Panc1 (cell line): ENCODE measurements around the gene TSHZ2. TPM values are rescaled to one million over a fixed set of nuclear protein-coding genes. Genes with fewer than 3 reads are reported as not detected.

Experiments used
- ATAC-seq: fragments of 200-7000 bp; cut with Tn5 transposase; 2 replicates; pipeline ENCODE4 v1.9.1; 2020; ENCODE audit warnings: mild to moderate bottlenecking, moderate library complexity
- BruUV-seq: library from RNA; stranded (reverse); fragments of 400-500 nt; replicated peaks from 2 replicates; lab custom pipeline; 2021; lab: Mats Ljungman, UMichigan
- CTCF ChIA-PET: fragments of 300-600 bp; sonication (Branson Sonifier 250); formaldehyde crosslinking; loops from one replicate; lab custom pipeline; 2022; ENCODE audit warnings: antibody characterized with exemption; lab: Charles Lee
- POLR2A ChIA-PET: fragments of 300-600 bp; sonication (Branson Sonifier 250); formaldehyde crosslinking; loops from one replicate; lab custom pipeline; 2022; ENCODE audit warnings: antibody characterized with exemption; lab: Charles Lee
- DNase-seq: peaks from one replicate; pipeline ENCODE4 v3.0.0-alpha.2; 2010; ENCODE audit warnings: low read depth, low spot score
- H3K27ac ChIP-seq: 2 replicates; pipeline ENCODE4 v1.5.1; 2011; ENCODE audit warnings: mild to moderate bottlenecking, low read length, inconsistent platforms
- H3K27me3 ChIP-seq: fragments of 200-500 bp; sonication (Bioruptor generic); 2 replicates; pipeline ENCODE4 v1.6.0; 2014; ENCODE audit warnings: low read length, inconsistent platforms; ENCODE audit not compliant: control insufficient read depth, insufficient read depth
- H3K36me3 ChIP-seq: fragments of 200-500 bp; sonication (Bioruptor generic); 2 replicates; pipeline ENCODE4 v1.5.1; 2014; ENCODE audit warnings: inconsistent platforms, mild to moderate bottlenecking, low read length, moderate library complexity; ENCODE audit not compliant: control insufficient read depth, insufficient read depth
- H3K4me1 ChIP-seq: 2 replicates; pipeline ENCODE4 v1.5.1; 2011; ENCODE audit warnings: inconsistent platforms, mild to moderate bottlenecking, low read length, moderate library complexity; ENCODE audit not compliant: control insufficient read depth, insufficient read depth
- H3K4me3 ChIP-seq, 2 experiments: 2 replicates each; pipeline ENCODE4 v1.5.1; 2011 to 2012; ENCODE audit warnings: low read depth in 2 of 2, low read length in 2 of 2, mild to moderate bottlenecking in 2 of 2, inconsistent platforms in 1 of 2, moderate library complexity in 1 of 2
- H3K9me3 ChIP-seq: fragments of 200-500 bp; sonication (Bioruptor generic); 2 replicates; pipeline ENCODE4 v1.5.1; 2014; ENCODE audit warnings: low read depth, mild to moderate bottlenecking, inconsistent platforms, low read length, moderate library complexity; ENCODE audit not compliant: control insufficient read depth, insufficient read depth
- POLR2AphosphoS5 ChIP-seq: IDR thresholded peaks from 2 replicates; pipeline ENCODE4 v1.6.1; 2012; ENCODE audit warnings: mild to moderate bottlenecking, low read depth, low read length, moderate library complexity
- SIN3A ChIP-seq: IDR thresholded peaks from 2 replicates; pipeline ENCODE4 v1.6.1; 2012; ENCODE audit warnings: low read depth, mild to moderate bottlenecking, low read length, moderate library complexity, borderline replicate concordance; ENCODE audit not compliant: insufficient read depth
- TCF7L2 ChIP-seq: IDR thresholded peaks from 2 replicates; pipeline ENCODE4 v1.6.1; 2011; ENCODE audit warnings: mild to moderate bottlenecking, low read depth, low read length, inconsistent platforms
- in situ Hi-C: cut with HindIII; loops from 2 replicates; pipeline ENCODE4 v1.10.0; 2016; ENCODE audit warnings: low sequenced_read_pairs, low pct_unique_long_range_greater_than_20kb
- intact Hi-C: fragments of 100-400 bp; cut with micrococcal nuclease; formaldehyde crosslinking; loops from one replicate; pipeline ENCODE4 v1.10.0; 2022; ENCODE audit not compliant: unreplicated experiment
- total RNA-seq: library from RNA; stranded (reverse); gene quantifications from one replicate; pipeline ENCODE4 v1.2.1, GENCODE V29; 2021; ENCODE audit not compliant: unreplicated experiment
- TF ChIP-seq, protein P1 (sequence below): fragments of 450-650 bp; IDR thresholded peaks from 2 replicates; pipeline ENCODE4 v1.5.1; 2017; ENCODE audit warnings: mild to moderate bottlenecking
- TF ChIP-seq, protein P2 (sequence below), 2 experiments: IDR thresholded peaks; 2 replicates each; pipeline ENCODE4 v1.6.1; 2011 to 2012; ENCODE audit warnings: low read depth in 2 of 2, control low read depth in 1 of 2, low read length in 1 of 2, mild to moderate bottlenecking in 1 of 2, moderate library complexity in 1 of 2; ENCODE audit not compliant: insufficient read depth in 1 of 2

Gene TSHZ2
- total RNA-seq, 1 experiment from 2014 or later: 0.36 TPM

DNA sequence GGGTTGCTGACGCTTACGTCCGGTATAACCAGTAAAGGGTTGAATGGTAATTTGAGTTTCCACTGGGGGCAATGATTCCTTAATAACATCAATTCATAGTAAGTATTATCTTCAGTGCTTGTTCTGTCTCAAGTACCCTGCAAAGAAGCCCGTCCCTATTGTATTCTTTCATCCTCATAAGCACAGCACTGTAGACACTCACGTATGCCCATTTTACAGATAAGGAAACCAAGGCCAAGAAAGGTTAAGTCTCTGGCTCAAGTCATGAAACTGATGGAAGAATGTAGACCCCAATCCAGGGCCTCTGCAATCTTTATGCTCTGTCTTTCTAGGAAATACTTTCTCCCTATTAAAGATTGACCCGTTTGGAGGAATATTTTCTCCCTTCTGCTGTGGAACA lies 370.3 kb downstream of the TSHZ2 start:
- Histone ChIP-seq H3K36me3 (no peaks in the 10 kb centered on the region), H3K27me3 (no peaks in the 10 kb centered on the region), H3K27ac (no peak overlapping the region), H3K4me1 (no peaks in the 10 kb centered on the region), H3K4me3 (no peak overlapping the region), H3K9me3 (no peaks in the 10 kb centered on the region)
- intact Hi-C loops: no loop called here
- in situ Hi-C loops: no loop called here
- DNase-seq (no peak), ATAC-seq (no peak)
- BruUV-seq: no TSS peak
- TF ChIP-seq, protein P1, sequence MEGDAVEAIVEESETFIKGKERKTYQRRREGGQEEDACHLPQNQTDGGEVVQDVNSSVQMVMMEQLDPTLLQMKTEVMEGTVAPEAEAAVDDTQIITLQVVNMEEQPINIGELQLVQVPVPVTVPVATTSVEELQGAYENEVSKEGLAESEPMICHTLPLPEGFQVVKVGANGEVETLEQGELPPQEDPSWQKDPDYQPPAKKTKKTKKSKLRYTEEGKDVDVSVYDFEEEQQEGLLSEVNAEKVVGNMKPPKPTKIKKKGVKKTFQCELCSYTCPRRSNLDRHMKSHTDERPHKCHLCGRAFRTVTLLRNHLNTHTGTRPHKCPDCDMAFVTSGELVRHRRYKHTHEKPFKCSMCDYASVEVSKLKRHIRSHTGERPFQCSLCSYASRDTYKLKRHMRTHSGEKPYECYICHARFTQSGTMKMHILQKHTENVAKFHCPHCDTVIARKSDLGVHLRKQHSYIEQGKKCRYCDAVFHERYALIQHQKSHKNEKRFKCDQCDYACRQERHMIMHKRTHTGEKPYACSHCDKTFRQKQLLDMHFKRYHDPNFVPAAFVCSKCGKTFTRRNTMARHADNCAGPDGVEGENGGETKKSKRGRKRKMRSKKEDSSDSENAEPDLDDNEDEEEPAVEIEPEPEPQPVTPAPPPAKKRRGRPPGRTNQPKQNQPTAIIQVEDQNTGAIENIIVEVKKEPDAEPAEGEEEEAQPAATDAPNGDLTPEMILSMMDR: no peak
- TF ChIP-seq SIN3A (no peak), TCF7L2 (no peak), POLR2AphosphoS5 (no peak)
- TF ChIP-seq, protein P2, sequence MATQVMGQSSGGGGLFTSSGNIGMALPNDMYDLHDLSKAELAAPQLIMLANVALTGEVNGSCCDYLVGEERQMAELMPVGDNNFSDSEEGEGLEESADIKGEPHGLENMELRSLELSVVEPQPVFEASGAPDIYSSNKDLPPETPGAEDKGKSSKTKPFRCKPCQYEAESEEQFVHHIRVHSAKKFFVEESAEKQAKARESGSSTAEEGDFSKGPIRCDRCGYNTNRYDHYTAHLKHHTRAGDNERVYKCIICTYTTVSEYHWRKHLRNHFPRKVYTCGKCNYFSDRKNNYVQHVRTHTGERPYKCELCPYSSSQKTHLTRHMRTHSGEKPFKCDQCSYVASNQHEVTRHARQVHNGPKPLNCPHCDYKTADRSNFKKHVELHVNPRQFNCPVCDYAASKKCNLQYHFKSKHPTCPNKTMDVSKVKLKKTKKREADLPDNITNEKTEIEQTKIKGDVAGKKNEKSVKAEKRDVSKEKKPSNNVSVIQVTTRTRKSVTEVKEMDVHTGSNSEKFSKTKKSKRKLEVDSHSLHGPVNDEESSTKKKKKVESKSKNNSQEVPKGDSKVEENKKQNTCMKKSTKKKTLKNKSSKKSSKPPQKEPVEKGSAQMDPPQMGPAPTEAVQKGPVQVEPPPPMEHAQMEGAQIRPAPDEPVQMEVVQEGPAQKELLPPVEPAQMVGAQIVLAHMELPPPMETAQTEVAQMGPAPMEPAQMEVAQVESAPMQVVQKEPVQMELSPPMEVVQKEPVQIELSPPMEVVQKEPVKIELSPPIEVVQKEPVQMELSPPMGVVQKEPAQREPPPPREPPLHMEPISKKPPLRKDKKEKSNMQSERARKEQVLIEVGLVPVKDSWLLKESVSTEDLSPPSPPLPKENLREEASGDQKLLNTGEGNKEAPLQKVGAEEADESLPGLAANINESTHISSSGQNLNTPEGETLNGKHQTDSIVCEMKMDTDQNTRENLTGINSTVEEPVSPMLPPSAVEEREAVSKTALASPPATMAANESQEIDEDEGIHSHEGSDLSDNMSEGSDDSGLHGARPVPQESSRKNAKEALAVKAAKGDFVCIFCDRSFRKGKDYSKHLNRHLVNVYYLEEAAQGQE (IDR thresholded peaks at IDR 0.05; ENCODE audit: insufficient read depth in 1 of 2, low read depth in 2 of 2, low read length in 1 of 2): no peak
- POLR2A ChIA-PET: no interaction called here
- CTCF ChIA-PET: no interaction called here

DNA sequence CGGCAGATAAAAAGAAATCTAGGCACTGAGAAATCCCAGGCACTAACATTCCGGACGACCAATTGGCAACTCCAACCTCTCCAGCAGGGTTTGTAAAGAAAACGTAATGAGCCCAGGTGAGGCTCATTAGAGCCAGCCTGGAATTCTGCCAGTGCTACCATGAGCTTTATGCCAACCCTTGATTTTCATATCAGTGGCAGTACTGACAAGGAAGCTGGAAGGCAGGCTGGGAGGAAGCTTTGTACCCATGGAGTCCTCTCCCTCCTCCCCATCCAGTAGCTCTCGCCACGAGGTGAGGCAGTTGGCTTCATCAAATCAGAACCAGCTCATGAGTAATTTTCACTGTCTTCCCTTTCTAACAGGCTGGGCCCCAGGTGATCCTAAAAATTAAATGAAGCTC lies 371.3 kb downstream of the TSHZ2 start:
- Histone ChIP-seq H3K27me3 (no peaks in the 10 kb centered on the region), H3K9me3 (no peaks in the 10 kb centered on the region), H3K4me1 (no peaks in the 10 kb centered on the region), H3K4me3 (no peak overlapping the region), H3K27ac (no peak overlapping the region), H3K36me3 (no peaks in the 10 kb centered on the region)
- DNase-seq (no peak), ATAC-seq (no peak)
- CTCF ChIA-PET: no interaction called here
- POLR2A ChIA-PET: no interaction called here
- TF ChIP-seq, protein P1: no peak
- no peak for TF ChIP-seq TCF7L2
- no peak for TF ChIP-seq SIN3A
- TF ChIP-seq, protein P2 (IDR thresholded peaks at IDR 0.05; ENCODE audit: insufficient read depth in 1 of 2, low read depth in 2 of 2, low read length in 1 of 2): no peak
- no peak for TF ChIP-seq POLR2AphosphoS5
- BruUV-seq: no TSS peak
- in situ Hi-C loops: no loop called here
- intact Hi-C loops: no loop called here
